ENCODE measurements around the gene TMEM244. TPM values are rescaled to one million over a fixed set of nuclear protein-coding genes. Genes with fewer than 3 reads are reported as not detected.
A peak's percentile ranks its signal among the peaks of the same experiment; 100 is the strongest.
"Not testable (repeated sequence)": the region's sequence is repeated elsewhere in the genome, so short reads cannot be mapped to it uniquely, and the experiment has no call there.

TMEM244 gene
- total RNA-seq, 1 donor from 2014 or later: not detected

- DNase-seq (ENCODE audit: extremely low read depth, low read depth, low spot score): no peak
Measured at GRCh38 chr6:129871221-129871620, 10.1 kb upstream of the TMEM244 start.

- DNase-seq (ENCODE audit: extremely low read depth, low read depth, low spot score): no peak
Measured at GRCh38 chr6:129867403-129867802, 6.3 kb upstream of the TMEM244 start.

GRCh38 chr6:129866688-129867087, 5.6 kb upstream of the TMEM244 start:
- no peak for DNase-seq (ENCODE audit: extremely low read depth, low read depth, low spot score)

- no peak for DNase-seq (ENCODE audit: extremely low read depth, low read depth, low spot score)
Measured at GRCh38 chr6:129866256-129866655, 5.1 kb upstream of the TMEM244 start.

- DNase-seq (ENCODE audit: extremely low read depth, low read depth, low spot score): no peak
Measured at GRCh38 chr6:129865013-129865412, 3.9 kb upstream of the TMEM244 start.

GRCh38 chr6:129863664-129864063, 2.5 kb upstream of the TMEM244 start:
- DNase-seq (ENCODE audit: extremely low read depth, low read depth, low spot score): no peak

GRCh38 chr6:129859524-129859923, 1.6 kb downstream of the TMEM244 start:
- no peak for DNase-seq (ENCODE audit: extremely low read depth, low read depth, low spot score)

GRCh38 chr6:129857838-129858237, 3.3 kb downstream of the TMEM244 start:
- DNase-seq (ENCODE audit: extremely low read depth, low read depth, low spot score): no peak

- DNase-seq (ENCODE audit: extremely low read depth, low read depth, low spot score): no peak
Measured at GRCh38 chr6:129853996-129854711, 7.0 kb downstream of the TMEM244 start.

- peak; percentile 23 for DNase-seq (ENCODE audit: extremely low read depth, low read depth, low spot score)
Measured at GRCh38 chr6:129852257-129852858, 8.8 kb downstream of the TMEM244 start.

GRCh38 chr6:129849456-129849855, 11.7 kb downstream of the TMEM244 start:
- DNase-seq (ENCODE audit: extremely low read depth, low read depth, low spot score): peak; percentile 20

GRCh38 chr6:129846761-129847160, 14.4 kb downstream of the TMEM244 start:
- DNase-seq (ENCODE audit: extremely low read depth, low read depth, low spot score): no peak

GRCh38 chr6:129845696-129846095, 15.4 kb downstream of the TMEM244 start:
- DNase-seq (ENCODE audit: extremely low read depth, low read depth, low spot score): no peak

- DNase-seq (ENCODE audit: extremely low read depth, low read depth, low spot score): no peak
Measured at GRCh38 chr6:129844118-129844891, 16.8 kb downstream of the TMEM244 start.

GRCh38 chr6:129843573-129843972, 17.5 kb downstream of the TMEM244 start:
- no peak for DNase-seq (ENCODE audit: extremely low read depth, low read depth, low spot score)

GRCh38 chr6:129842881-129843409, 18.2 kb downstream of the TMEM244 start:
- no peak for DNase-seq (ENCODE audit: extremely low read depth, low read depth, low spot score)

- no peak for DNase-seq (ENCODE audit: extremely low read depth, low read depth, low spot score)
Measured at GRCh38 chr6:129842137-129842536, 19.0 kb downstream of the TMEM244 start.

- DNase-seq (ENCODE audit: extremely low read depth, low read depth, low spot score): not testable (repeated sequence)
Measured at GRCh38 chr6:129839562-129839961, 21.6 kb downstream of the TMEM244 start.

GRCh38 chr6:129835691-129836090, 25.4 kb downstream of the TMEM244 start:
- DNase-seq (ENCODE audit: extremely low read depth, low read depth, low spot score): no peak

GRCh38 chr6:129832299-129832698, 28.8 kb downstream of the TMEM244 start:
- no peak for DNase-seq (ENCODE audit: extremely low read depth, low read depth, low spot score)

- DNase-seq (ENCODE audit: extremely low read depth, low read depth, low spot score): no peak
Measured at GRCh38 chr6:129828229-129828628, 32.9 kb downstream of the TMEM244 start.
